Measurements from ENCODE around the gene FADS6.
"Not testable (repeated sequence)": the region's sequence is repeated elsewhere in the genome, so short reads cannot be mapped to it uniquely, and the experiment has no call there.

Gene FADS6

DNA sequence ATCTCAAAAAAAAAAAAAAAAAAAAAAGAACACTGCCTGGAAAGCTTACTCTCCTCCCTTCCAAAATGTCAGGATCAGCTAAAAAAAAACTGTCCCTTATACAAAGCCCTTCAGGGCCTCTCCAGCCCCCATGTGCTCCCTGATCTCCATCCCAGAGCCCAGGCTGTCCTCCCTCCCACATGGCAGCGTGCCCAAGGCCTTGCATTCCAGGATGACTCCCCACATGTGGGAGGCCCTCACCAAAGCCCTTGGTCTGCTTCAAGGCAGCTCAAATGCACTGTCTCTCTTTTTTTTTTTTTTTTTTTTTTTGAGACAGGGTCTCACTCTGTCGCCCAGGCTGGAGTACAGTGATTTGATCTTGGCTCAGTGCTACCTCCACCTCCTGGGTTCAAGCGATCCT, 22.9 kb downstream of the FADS6 start:
- no peak for DNase-seq (ENCODE audit: insufficient read length, low spot score)

DNA sequence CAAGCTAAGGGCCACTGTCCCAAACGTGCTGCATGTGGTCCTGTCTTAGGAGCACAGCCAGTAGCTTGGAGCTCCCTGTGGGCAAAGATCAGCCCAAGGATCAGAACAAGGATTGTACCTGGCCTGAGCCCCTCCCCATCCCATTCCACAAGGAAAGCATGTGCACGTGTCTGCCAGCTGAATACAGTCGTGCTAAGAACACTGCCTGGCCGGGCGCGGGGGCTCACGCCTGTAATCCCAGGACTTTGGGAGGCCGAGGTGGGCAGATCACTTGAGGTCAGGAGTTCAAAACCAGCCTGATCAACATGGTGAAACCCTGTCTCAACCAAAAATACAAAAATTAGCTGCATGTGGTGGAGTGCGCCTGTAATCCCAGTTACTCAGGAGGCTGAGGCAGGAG, 23.4 kb downstream of the FADS6 start:
- DNase-seq (ENCODE audit: insufficient read length, low spot score); FAIRE-seq: not testable (repeated sequence)

More for the DNA sequence above, 22.9 kb downstream of the FADS6 start:
- FAIRE-seq: no peak

DNA sequence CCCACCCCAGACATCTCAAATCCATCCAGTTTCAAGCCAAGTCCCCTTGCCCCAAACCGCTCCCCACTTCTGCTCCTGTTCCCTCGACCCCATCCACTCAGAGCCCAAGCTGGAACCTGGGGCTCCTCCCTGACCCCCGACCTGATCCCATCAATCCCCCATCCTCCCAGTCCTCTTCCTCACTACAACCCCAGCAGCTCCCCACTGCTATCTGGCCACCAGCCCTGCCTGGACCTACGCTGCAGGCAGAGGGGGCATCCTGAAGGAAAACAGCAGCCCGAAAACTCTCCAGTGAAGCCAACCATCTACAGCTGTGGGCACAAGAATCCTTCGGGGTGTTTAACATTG, 24.6 kb downstream of the FADS6 start:
- DNase-seq (ENCODE audit: insufficient read length, low spot score) (no peak), FAIRE-seq (no peak)

DNA sequence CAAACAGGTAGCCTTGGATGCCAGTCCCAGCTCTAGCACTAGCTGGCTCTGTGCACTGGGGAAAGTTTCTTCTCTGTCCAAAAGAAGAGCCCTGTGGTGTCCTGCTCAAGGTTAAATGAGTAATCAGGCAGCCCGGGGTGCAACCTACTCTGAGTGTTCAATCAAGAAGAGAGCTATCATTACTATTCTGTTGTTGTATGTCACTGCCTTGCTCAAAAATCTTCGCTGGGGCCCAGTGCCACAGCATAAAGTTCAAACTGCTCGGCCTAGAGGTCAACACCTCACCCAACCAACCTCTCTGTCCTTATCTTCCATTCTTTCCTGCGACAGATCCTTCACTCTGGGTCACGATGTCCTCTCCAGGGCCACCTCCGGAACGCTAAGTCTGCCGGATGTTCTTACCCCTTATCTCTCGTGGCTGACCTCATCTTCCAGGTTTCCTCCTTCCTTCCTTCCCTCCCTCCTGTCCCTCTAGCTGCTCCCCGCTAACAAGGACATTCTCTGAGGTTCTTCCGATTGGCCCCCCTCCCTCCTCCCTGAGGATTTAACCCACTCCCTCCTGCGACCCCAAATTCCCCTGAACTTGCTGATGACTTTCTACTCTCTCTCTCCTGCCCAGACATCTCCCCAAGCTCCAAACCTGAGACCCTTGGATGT, 25.1 kb downstream of the FADS6 start:
- FAIRE-seq (no peak), DNase-seq (ENCODE audit: insufficient read length, low spot score) (no peak)

DNA sequence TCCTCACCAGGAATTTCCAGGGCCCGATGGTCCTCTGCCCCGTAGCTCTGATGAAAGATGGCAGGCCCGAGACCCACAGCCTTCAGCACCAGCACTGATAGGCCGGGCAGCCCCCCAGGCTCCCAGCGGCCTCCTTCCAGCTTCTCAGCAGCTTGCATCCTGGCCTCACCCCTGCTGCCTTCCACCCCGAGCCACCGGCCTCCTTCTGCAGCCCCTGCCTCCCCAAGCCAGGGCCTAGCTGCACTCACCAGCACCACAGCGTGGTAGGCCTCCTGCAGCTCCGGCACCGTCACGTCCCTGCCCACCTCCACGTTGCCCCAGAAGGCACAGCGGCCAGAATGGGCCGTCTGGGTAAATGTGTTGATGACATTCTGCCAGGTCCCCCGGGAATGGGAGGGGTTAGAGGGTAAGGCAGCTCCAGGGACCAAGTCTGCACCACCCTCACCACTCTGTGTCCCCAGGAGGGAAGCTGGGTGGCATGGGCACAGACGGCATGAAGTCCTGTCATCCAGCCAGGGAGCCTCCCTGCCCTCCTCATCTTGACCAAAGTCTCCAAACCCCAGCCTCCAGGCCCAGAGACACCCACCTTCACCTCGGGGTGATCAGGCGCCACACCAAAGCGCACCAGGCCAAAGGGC, 27.1 kb downstream of the FADS6 start:
- FAIRE-seq (no peak), DNase-seq (ENCODE audit: insufficient read length, low spot score) (no peak)

DNA sequence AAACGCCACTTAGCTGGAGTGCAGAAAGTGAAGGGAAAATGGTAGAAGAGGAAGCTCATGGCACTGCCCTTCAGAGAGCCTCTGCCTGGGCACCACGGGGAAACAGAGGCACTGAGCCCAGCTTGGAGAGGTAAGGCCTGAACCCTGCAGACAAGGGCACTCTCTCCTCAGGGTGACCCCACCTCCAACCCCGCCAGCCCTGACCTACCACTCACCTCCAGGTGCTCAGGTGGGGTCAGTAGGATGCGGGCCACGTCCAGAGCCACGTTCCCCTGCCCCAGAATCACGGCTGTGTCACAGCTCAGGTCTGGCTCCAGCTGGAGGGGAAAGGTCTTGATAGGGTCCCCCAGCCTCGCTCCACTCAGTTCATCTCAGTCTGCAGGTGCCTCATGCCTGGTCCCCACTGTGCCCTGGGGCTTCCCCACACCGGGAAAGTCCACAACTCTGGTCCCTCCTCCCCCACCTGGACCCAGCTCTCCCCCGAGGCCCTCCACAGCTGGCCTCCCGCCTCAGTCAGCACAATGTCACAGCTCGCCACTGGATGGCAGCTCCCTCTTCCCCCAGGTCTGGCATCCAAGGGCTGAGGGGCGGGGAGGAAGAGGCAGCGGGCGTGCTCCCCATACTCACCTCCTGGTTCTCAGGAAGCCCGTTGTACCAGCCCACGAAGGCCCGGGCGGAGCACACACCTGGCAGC, 27.8 kb downstream of the FADS6 start:
- DNase-seq (ENCODE audit: insufficient read length, low spot score) (no peak), FAIRE-seq (no peak)

DNA sequence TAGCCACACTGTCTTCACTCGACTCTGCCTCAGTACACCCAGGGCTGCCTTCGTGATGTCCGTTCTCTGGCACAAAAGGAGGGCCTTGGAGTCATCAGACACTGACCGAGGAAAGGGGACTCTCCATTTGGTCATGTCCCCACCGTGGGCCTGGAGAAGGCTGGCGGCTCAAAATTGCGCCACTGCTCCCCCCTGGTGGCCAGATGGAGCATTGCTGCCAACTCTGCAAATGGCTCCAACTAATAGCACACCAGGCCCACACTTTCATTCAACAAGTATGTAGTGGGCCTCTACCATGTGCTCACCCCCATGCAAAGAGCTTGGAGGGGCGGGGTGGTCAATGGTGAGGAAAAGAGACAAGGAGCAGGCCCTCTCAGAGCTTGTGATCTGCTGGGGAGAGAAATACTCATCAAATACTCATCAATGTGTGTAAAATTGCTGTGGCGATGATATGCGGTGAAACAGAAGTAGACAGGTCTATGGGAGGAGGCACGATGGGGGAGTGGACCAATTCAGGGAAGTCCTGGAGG, 28.5 kb downstream of the FADS6 start:
- FAIRE-seq: peak; percentile 92
- DNase-seq (ENCODE audit: insufficient read length, low spot score): peak; percentile 87

DNA sequence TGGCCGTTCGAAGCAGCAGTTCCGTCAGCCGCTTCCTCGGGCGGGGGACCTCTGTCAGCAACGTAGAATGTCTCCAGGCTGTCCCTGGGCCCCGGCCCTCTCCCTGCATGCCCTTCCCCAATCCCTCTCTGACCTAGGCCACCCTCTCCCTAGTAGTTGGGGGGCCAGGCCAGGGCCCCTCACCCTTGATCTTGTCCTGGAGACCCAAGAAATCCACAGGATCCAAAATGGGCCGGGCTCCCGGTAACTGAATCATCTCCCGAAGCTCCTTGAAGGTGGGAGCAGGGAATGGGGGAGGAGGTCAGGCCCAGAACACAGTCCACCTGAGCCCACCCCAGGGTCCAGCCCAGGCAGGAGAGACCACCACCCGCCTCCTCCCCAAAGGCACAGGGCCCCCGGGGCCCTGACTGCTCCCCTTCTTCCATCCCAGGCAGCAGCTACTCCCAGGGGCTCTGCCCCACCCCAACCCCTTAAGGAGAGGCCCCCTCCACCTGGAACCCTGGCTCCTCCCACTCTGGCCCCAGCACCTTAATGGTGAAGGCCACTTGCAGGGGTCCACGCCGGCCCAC, 29.1 kb downstream of the FADS6 start:
- DNase-seq (ENCODE audit: insufficient read length, low spot score) (no peak), FAIRE-seq (no peak)

DNA sequence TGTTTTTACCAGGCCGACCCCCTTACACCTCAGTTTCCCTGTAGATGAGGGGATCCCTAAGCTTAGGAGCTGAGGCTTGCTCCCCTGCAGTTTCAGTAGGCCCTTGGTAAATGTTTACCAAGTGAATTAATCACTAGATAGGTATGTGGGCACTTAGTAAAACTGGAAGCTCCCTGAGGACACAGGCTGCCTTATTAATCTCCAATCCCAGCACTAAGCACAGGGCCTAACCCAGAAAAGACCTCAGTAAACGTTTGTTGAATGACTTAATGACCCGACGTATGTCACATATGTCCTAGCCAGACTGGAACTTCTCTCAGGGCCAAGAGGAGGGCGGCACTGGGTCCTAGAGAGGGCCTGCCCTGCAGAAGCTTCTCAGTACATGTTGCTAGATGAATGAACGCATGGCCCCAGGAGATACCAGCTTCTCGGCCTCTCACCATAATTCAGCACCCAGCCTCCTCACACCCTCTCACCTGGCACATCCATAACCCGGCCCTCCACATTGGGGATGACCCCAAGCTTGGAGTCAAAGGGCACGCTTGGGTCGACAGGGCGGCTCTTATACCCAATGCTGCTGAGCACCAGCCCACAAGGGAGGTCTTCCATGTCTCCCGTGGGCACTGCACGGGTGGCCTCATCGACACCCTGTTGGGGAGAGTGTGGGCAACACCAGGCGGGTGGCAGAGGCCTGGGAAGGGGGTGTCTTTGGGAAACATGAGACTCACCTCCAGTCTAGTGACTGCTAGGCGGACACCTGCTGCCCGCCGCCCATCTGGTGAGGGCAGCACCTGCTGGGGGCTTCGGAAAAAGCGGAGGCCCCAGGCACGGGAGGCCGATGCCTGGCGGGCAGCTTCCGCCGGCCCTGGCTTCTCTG, 29.8 kb downstream of the FADS6 start:
- DNase-seq (ENCODE audit: insufficient read length, low spot score): no peak
- FAIRE-seq: no peak

DNA sequence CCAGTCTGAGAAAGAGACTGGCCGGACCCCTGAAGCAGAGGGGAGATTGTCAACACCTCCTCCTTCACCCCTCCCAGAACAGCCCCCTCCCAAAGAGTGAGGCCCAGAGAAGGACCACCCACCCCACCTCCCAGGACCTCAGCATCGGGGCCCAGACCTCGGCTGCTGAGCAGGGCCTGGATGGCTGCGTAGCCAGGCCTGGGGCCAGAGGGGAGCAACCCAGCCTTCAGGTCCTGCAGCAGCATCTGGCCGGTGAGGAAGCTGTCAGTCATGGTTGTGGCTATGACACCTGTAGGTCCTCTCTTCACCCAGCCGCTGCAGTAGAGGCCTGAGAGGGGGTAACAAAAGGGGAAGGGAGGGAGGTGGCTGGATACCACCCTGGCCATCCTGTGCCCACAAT, 30.5 kb downstream of the FADS6 start:
- DNase-seq (ENCODE audit: insufficient read length, low spot score): no peak
- no peak for FAIRE-seq

DNA sequence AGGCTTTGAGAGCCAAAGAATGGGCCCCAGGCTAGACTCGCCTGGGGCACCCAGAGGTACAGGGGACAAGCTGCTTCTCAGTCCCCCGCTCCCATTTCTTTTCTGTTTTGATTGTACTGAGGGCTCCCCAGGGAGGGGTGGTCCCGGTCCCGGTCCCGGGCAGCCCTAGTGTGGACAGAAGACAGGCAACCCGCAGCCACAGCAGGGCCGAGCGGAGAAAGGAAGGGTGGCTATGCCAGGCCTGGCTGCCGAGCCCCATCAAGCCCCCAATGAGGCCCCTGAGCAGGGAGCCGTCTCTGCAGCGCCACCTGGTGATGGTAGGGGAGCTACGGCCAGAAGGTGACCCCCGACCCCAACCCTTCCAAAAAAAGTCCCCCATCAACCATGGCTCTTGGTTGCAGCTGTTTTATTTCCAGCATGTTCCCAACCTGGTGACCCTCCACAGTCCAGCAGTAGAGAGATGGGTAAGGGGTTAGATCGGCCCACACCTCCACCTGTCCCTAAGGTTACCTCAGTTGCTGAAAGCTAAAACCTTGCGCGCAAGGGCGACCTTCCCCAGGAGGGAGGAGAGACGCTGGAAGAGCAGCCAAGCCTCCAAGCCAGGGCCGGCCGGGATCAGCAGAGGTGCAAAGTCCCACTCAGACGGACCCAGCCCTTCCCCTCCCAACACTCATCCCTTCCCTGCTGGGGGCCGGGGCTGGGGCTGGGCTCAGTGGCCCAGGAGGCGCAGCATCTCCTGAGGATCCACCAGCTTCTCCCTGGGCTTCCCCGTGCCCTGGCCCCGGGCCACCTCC, 31.1 kb downstream of the FADS6 start:
- FAIRE-seq: peak; percentile 52
- peak; percentile 92 for DNase-seq (ENCODE audit: insufficient read length, low spot score)

DNA sequence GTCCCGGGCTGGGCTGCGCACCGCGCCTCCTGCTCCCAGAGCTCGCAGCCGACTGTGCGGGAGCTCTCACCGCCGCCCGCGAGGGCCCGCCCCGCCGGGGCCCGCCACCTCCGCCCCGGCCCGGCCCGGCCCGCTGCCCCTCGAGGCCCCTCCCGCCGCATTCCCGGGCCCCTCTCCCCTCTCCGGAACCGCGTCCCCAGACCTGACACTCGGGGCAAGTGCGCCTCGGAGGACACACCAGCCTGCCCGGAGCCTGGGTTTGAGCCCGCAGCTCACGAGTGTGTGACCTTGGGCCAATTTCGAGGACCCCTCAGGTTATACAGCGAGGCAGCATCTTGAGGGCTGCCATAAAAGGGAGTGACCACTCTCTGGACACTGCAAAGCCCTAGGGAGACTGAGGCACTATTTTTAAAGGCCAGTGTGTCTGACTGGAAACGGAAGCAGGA, 31.7 kb downstream of the FADS6 start:
- no peak for FAIRE-seq
- no peak for DNase-seq (ENCODE audit: insufficient read length, low spot score)

DNA sequence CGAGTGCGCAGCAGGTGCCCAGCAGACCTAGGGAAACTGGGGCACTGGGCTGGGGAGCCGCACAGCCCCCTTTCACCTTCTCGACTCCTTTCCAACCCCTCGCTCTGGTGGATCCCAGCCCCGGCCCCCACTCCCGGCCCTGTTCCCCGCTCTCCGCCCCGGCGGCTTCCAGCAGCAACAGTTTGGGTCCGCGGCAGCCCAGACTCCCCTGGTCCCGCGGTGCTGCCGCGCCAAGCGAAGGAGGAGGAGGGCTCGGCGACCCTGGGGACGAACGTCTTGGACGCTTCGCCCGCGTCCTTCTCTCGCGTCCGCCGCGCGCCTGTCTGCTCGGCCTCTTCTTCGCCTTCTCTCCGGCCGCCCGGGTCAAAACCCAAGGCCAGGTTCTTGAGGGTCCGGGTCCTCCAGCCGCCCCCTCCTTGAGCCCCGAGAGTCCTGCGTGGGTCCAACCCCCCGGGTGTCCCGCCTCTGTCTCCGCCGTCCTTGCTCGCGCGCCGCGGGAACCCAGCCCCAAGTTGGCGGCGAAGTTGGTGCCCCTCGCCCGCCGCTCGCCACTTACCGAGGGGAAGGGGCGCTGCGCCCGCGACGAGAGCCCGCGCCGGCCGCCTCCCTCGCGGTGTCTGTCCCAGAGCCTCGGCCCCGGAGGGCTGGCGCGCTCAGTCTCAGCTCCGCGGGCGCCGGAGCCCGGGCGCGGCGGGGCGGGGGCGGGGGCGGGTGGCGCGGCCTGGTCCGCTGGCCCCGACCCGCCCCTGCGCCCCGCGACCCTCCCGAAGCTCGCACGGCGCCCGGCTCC, 32.4 kb downstream of the FADS6 start:
- no peak for FAIRE-seq

DNA sequence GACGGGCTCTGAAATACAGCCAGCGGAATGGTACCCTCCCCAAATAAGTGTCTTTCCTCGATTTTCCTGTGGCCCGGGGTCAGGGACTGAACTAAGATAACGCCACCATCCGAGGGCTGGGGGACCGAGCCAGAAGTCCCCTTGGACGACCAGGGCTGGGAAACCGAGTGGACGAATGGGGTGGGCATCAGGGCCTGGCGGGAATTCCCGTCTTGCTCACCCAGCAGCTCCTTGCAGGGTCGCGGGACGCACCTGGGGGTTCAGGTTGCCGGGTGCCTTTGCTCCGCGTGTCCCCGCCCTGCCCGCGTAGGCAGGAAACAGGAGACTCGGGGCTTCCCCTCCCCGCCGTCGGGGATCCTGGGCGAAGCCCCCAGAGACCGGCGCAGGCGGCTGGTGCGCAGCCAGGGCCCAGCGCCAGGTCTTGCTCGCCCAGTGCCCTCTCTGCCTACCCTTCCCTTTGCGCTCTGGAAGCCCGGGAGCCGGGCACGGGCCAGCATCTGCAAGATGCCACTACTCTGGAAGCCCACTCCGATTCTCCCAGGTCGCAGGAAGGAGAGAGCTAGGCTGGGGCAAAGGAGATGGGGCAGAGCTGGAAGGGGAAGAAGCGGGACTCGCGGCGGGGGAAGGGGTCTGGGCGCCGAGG, 33.1 kb downstream of the FADS6 start:
- DNase-seq (ENCODE audit: insufficient read length, low spot score) (no peak), FAIRE-seq (no peak)

More for the DNA sequence above, 32.4 kb downstream of the FADS6 start:
- DNase-seq (ENCODE audit: insufficient read length, low spot score): no peak

DNA sequence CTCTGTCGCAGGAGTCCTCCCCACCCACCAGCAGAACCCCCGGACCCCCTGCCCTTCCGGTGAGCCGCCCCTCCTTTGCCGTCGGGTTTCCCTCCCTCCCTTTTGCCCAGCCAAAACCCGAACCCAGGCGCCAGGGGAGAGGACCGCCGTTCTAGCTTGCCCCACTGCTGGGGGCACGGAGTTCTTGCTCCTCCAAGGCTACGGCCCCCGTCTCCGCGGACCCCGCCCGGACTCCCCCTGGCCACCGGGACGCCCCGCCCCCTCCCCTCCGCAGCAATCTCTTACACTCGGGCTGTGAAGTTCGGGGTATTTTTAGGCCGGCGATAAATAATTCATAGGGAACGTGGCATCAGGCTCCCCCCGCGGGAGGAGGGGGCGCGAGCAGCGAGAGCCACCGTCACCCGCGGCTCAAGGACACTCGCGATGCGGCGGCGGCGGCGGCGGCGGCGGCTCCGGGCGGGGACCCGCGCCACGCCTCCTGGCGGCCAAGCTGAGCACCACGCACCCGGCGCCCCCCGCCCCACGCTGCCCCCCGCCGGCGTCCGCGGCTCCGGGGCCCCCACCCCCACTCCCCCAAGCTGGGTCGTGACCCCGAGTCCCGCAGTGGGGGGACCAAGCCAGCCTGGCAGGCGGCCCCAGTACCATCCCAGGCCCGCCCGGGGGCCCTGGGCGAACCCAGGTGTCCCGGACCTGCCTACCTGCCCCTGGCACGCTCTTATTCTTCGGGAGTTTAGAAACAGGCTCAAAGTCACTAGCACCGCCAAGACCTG, 33.8 kb downstream of the FADS6 start, which contains the start of gene GRIN2C:
GRIN2C (minus strand) TSS at position 427 of the 770 bp plus-strand sequence. CDS start 4,793 bp downstream, outside the sequence.
- peak; percentile 53 for DNase-seq (ENCODE audit: insufficient read length, low spot score)
- FAIRE-seq: no peak

DNA sequence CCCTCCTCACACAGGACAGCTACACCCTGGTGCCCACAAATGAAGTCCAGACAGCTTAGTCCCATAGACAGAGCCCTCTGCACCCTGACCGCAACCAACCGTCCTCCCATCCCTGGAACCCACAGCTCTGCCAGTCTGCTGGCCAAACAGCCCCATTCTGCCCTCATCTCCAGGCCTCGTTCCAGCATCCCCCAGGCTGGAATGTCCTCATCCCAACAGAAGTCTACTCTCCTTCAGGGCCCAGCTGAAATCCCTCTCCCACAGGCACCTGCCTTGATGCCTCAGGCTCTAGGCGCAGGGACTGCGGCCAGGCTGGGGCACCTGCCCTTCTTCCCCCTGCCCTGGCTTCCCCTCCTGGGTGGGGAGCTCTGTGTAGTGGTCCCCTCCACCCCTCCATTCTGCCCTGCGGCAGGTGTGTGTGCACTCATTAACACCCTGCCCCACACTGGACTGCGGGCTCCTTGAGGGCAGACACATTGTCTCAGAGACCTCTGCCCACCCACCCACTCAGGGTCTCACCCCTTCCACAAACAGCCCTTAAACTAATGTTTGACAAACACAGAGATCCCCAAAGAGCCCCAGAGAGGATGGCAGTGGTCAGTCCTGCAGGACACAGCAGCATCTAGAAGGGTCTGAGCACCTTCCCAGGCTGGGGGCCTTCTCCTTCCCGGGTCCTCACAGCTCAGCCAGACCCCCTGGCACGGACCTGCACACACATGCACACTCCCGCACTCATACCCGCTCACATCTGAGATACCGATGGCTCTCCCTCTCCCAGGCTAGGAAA, 34.6 kb downstream of the FADS6 start:
- no peak for FAIRE-seq
- no peak for DNase-seq (ENCODE audit: insufficient read length, low spot score)

DNA sequence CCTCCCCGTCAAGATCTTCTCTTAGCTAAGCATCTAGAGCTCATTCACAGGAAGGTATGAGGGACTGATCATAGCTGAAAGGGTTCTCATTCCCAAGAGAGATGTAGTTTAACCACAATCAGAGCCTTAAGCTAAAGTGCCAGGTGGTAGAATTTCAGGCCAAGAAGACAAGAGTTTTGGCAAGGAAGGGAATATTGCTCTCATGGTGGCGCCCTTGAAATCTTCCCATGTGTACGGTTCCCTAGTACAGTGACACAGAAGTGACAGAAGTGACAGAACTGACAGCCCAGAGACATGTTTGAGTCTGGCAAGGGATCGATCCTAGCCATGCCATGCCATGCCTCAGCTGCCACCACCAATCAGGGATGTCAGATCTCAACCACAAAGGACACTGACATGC, 36.2 kb downstream of the FADS6 start:
- DNase-seq (ENCODE audit: insufficient read length, low spot score): no peak
- no peak for FAIRE-seq

Data from GM19239 (cell line).